ENCODE measurements around the gene FRRS1.

The FRRS1 gene

GRCh38 chr1:99727575-99728185, 38.8 kb downstream of the FRRS1 start:
- no peak for DNase-seq (ENCODE audit: extremely low spot score)
- no peak for TF ChIP-seq CTCF (IDR thresholded peaks at IDR 0.05; ENCODE audit: control extremely low read depth, extremely low read depth, low read depth, missing control alignments)
- ChIA-PET POLR2A (no interaction called here), CTCF (interaction anchor here (1.2 to 2.1 kb wide), 3 partner anchors 10 to 28 kb away, joined by 3 to 12 read pairs (median 5); no protein-coding TSS in a partner anchor)

GRCh38 chr1:99726818-99727217, 39.6 kb downstream of the FRRS1 start:
- ChIA-PET POLR2A (no interaction called here), CTCF (no interaction called here)
- no peak for DNase-seq (ENCODE audit: extremely low spot score)
- no peak for TF ChIP-seq CTCF (IDR thresholded peaks at IDR 0.05; ENCODE audit: control extremely low read depth, extremely low read depth, low read depth, missing control alignments)

- CTCF ChIA-PET: no interaction called here
- POLR2A ChIA-PET: no interaction called here
- no peak for TF ChIP-seq CTCF (IDR thresholded peaks at IDR 0.05; ENCODE audit: control extremely low read depth, extremely low read depth, low read depth, missing control alignments)
- DNase-seq (ENCODE audit: extremely low spot score): no peak
These were observed 40.0 kb downstream of the FRRS1 start for GRCh38 chr1:99726407-99726806.

- ChIA-PET CTCF (no interaction called here), POLR2A (no interaction called here)
- no peak for TF ChIP-seq CTCF (IDR thresholded peaks at IDR 0.05; ENCODE audit: control extremely low read depth, extremely low read depth, low read depth, missing control alignments)
- no peak for DNase-seq (ENCODE audit: extremely low spot score)
These were observed 40.4 kb downstream of the FRRS1 start for GRCh38 chr1:99725996-99726395.

GRCh38 chr1:99723251-99723650, 43.2 kb downstream of the FRRS1 start:
- CTCF ChIA-PET: interaction anchor here (1.1 to 1.5 kb wide), 2 partner anchors 10 to 32 kb away, joined by 3 read pairs; no protein-coding TSS in a partner anchor
- TF ChIP-seq CTCF (IDR thresholded peaks at IDR 0.05; ENCODE audit: control extremely low read depth, extremely low read depth, low read depth, missing control alignments): no peak
- DNase-seq (ENCODE audit: extremely low spot score): no peak
- POLR2A ChIA-PET: no interaction called here

- TF ChIP-seq CTCF (IDR thresholded peaks at IDR 0.05; ENCODE audit: control extremely low read depth, extremely low read depth, low read depth, missing control alignments): no peak
- CTCF ChIA-PET: interaction anchor here (1.2 to 2.3 kb wide), 5 partner anchors 9 to 31 kb away, joined by 3 to 12 read pairs (median 3); no protein-coding TSS in a partner anchor
- DNase-seq (ENCODE audit: extremely low spot score): no peak
- POLR2A ChIA-PET: no interaction called here
These were observed 49.4 kb downstream of the FRRS1 start for GRCh38 chr1:99717005-99717404.
